Kidney (tissue), 14 donors: ENCODE data around the gene VWA5B1. TPM values are rescaled to one million over a fixed set of nuclear protein-coding genes. Genes with fewer than 3 reads are reported as not detected.

Source experiments
- DNase-seq, 5 donors: peaks; one replicate each; pipeline ENCODE4 v3.0.0-alpha.2; 2013 to 2020
- FAIRE-seq: peaks from 2 replicates; lab custom pipeline; 2012; peaks lifted over from hg19 to GRCh38; lab: Jason Lieb, UNC
- H3K27ac ChIP-seq, 2 donors: one replicate each; pipeline ENCODE4 v1.7.0; 2013; ENCODE audit warnings: low read depth in 2 of 2, low read length in 2 of 2, inconsistent platforms in 1 of 2
- H3K27me3 ChIP-seq: one replicate; pipeline ENCODE4 v1.7.1; 2013; ENCODE audit warnings: low read length, inconsistent platforms; ENCODE audit not compliant: control insufficient read depth, insufficient read depth
- H3K36me3 ChIP-seq, 3 donors: one replicate each; pipeline versions ENCODE4 v1.7.0 to v1.7.1; 2013; ENCODE audit warnings: low read length in 3 of 3, control low read depth in 1 of 3, inconsistent platforms in 1 of 3; ENCODE audit not compliant: insufficient read depth in 3 of 3, control insufficient read depth in 2 of 3
- H3K4me1 ChIP-seq, 3 donors: one replicate each; pipeline versions ENCODE4 v1.7.0 to v1.7.1; 2013; ENCODE audit warnings: low read length in 3 of 3, inconsistent platforms in 1 of 3, low read depth in 1 of 3; ENCODE audit not compliant: control insufficient read depth in 2 of 3, insufficient read depth in 2 of 3
- H3K4me3 ChIP-seq, 3 donors: one replicate each; pipeline versions ENCODE4 v1.7.0 to v1.8.1; 2013; ENCODE audit warnings: low read length in 3 of 3, control low read depth in 1 of 3, inconsistent platforms in 1 of 3
- H3K9ac ChIP-seq, 3 donors: one replicate each; pipeline versions ENCODE4 v1.7.0 to v1.7.1; 2013; ENCODE audit warnings: low read length in 3 of 3, control low read depth in 1 of 3, inconsistent platforms in 1 of 3
- H3K9me3 ChIP-seq, 3 donors: one replicate each; pipeline versions ENCODE4 v1.7.0 to v1.7.1; 2013; ENCODE audit warnings: low read length in 3 of 3, control low read depth in 1 of 3, inconsistent platforms in 1 of 3; ENCODE audit not compliant: control insufficient read depth in 2 of 3, insufficient read depth in 1 of 3
- CTCF ChIP-seq: IDR thresholded peaks from 3 replicates; pipeline ENCODE4 v1.5.1; 2012; ENCODE audit warnings: mild to moderate bottlenecking, moderate library complexity, borderline replicate concordance; ENCODE audit not compliant: insufficient read depth; ENCODE audit errors: extremely low read depth
- intact Hi-C: fragments of 100-400 bp; cut with DNase I; formaldehyde crosslinking; loops from one replicate; pipeline ENCODE4 v1.11.1; 2022
- polyA plus RNA-seq: library from polyadenylated mRNA; stranded (reverse); fragments of 350-450 nt; fragmentation: Illumina TruSeq; extraction: RNeasy Lipid Tissue Mini Kit (QIAGEN cat#74804); gene quantifications from one replicate; pipeline ENCODE4 v1.2.3, GENCODE V29; 2014; ENCODE audit warnings: low read depth, low replicate concordance; ENCODE audit not compliant: insufficient read depth
- total RNA-seq: library from RNA; stranded (reverse); fragmentation: NEBNext Ultra II Directional; extraction: Animal tissue kit (Norgen Biotek cat#: 25700); gene quantifications from one replicate; pipeline ENCODE4 v1.2.1, GENCODE V29; 2021
- donor health status: control.
- donor health status: control.
- donor health status: control.
- donor health status: control.
- donor health status: control.
- donor health status: DM: yes; HTN: yes; CAD: no.
- donor health status: Normal renal cell carcinoma (clear cell type).

VWA5B1 gene
- total and polyA plus RNA-seq, 2 donors from 2014 or later, result 0.69 to 1.4 TPM

- no peak for TF ChIP-seq CTCF
- H3K4me3 ChIP-seq, result no peak overlapping the region
- no peaks in the 10 kb centered on the region for H3K4me1 ChIP-seq
- FAIRE-seq (no peak), DNase-seq (no peak)
- peaks cover 3% of the 10 kb centered on the region for H3K27me3 ChIP-seq
- H3K9me3 ChIP-seq, result no peaks in the 10 kb centered on the region
- no peaks in the 10 kb centered on the region for H3K36me3 ChIP-seq
- H3K9ac ChIP-seq, result no peak overlapping the region
- H3K27ac ChIP-seq, result no peak overlapping the region
- intact Hi-C loops, result no loop called here
Observed at GRCh38 chr1:20380175-20380574, 89.5 kb downstream of the VWA5B1 start.

- no peak for FAIRE-seq
Observed at GRCh38 chr1:20380616-20381035, 90.0 kb downstream of the VWA5B1 start.

GRCh38 chr1:20381045-20381641 lies 90.5 kb downstream of the VWA5B1 start:
- H3K4me3 ChIP-seq, result no peak overlapping the region
- H3K9ac ChIP-seq, result no peak overlapping the region
- FAIRE-seq (no peak), DNase-seq (no peak)
- TF ChIP-seq CTCF, result no peak
- H3K36me3 ChIP-seq, result no peaks in the 10 kb centered on the region
- no peak overlapping the region for H3K27ac ChIP-seq
- intact Hi-C loops, result no loop called here
- H3K27me3 ChIP-seq, result peaks cover under 1% of the 10 kb centered on the region
- no peaks in the 10 kb centered on the region for H3K4me1 ChIP-seq
- H3K9me3 ChIP-seq, result no peaks in the 10 kb centered on the region

More at GRCh38 chr1:20380616-20381035, 90.0 kb downstream of the VWA5B1 start:
- intact Hi-C loops, result no loop called here
- TF ChIP-seq CTCF, result no peak
- Histone ChIP-seq H3K9me3 (no peaks in the 10 kb centered on the region), H3K27me3 (peaks cover 3% of the 10 kb centered on the region), H3K4me3 (no peak overlapping the region), H3K36me3 (no peaks in the 10 kb centered on the region), H3K9ac (no peak overlapping the region), H3K27ac (no peak overlapping the region), H3K4me1 (no peaks in the 10 kb centered on the region)
- DNase-seq, result no peak

GRCh38 chr1:20381961-20382360 lies 91.3 kb downstream of the VWA5B1 start:
- FAIRE-seq, result no peak

More at GRCh38 chr1:20381961-20382360, 91.3 kb downstream of the VWA5B1 start:
- Histone ChIP-seq H3K27me3 (no peaks in the 10 kb centered on the region), H3K9ac (no peak overlapping the region), H3K9me3 (no peaks in the 10 kb centered on the region), H3K36me3 (no peaks in the 10 kb centered on the region), H3K4me1 (no peaks in the 10 kb centered on the region), H3K4me3 (no peak overlapping the region), H3K27ac (no peak overlapping the region)
- no peak for TF ChIP-seq CTCF
- no peak for DNase-seq
- intact Hi-C loops, result no loop called here
